22Rv1 (cell line): ENCODE measurements around the gene CD302.

Source experiments
- ZFX ChIP-seq: fragments of 450-650 bp; IDR thresholded peaks from 2 replicates; pipeline ENCODE4 v1.6.1; 2017; ENCODE audit warnings: antibody characterized with exemption, borderline replicate concordance
- TF ChIP-seq, protein P1 (sequence below): fragments of 450-650 bp; IDR thresholded peaks from 2 replicates; pipeline ENCODE4 v1.5.1; 2017; ENCODE audit warnings: mild to moderate bottlenecking

DNA sequence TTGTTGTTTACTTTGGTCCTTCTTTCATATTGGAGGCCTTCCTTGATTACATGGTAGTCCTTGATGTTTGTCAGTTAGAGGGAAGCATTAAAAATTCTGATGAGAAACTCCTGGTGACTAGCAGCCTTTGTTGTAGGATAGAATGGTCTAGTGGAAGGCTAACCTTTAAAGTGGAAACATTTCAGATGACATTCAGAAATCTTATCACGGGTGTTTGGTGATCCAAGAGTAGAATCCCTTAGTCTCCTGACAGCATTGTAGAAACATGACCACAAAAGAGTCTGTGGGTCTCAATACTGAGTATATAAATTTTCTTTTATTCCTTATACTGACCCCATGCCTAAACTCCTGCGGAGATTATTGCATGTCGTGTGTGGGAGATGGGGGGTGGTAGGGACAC lies 72.3 kb downstream of the CD302 start:
- TF ChIP-seq, protein P1, sequence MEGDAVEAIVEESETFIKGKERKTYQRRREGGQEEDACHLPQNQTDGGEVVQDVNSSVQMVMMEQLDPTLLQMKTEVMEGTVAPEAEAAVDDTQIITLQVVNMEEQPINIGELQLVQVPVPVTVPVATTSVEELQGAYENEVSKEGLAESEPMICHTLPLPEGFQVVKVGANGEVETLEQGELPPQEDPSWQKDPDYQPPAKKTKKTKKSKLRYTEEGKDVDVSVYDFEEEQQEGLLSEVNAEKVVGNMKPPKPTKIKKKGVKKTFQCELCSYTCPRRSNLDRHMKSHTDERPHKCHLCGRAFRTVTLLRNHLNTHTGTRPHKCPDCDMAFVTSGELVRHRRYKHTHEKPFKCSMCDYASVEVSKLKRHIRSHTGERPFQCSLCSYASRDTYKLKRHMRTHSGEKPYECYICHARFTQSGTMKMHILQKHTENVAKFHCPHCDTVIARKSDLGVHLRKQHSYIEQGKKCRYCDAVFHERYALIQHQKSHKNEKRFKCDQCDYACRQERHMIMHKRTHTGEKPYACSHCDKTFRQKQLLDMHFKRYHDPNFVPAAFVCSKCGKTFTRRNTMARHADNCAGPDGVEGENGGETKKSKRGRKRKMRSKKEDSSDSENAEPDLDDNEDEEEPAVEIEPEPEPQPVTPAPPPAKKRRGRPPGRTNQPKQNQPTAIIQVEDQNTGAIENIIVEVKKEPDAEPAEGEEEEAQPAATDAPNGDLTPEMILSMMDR: no peak
- no peak for TF ChIP-seq ZFX
